Activated CD4-positive, CD25-positive, alpha-beta regulatory T cell treated with anti-CD3 and anti-CD28 coated beads, Interleukin-2, amount 50 U/mL, for 24 hours (primary cell): Measurements from ENCODE around the gene MAPK12.
"Not testable (repeated sequence)": the region's sequence is repeated elsewhere in the genome, so short reads cannot be mapped to it uniquely, and the experiment has no call there.

ENCODE experiments used
- ATAC-seq, 2 donors: fragments of 150-1000 bp; cut with Tn5 transposase; one replicate each; pipeline ENCODE4 v1.10.0; 2021; ENCODE audit warnings: mild to moderate bottlenecking in 1 of 2, moderate library complexity in 1 of 2

MAPK12 gene

DNA sequence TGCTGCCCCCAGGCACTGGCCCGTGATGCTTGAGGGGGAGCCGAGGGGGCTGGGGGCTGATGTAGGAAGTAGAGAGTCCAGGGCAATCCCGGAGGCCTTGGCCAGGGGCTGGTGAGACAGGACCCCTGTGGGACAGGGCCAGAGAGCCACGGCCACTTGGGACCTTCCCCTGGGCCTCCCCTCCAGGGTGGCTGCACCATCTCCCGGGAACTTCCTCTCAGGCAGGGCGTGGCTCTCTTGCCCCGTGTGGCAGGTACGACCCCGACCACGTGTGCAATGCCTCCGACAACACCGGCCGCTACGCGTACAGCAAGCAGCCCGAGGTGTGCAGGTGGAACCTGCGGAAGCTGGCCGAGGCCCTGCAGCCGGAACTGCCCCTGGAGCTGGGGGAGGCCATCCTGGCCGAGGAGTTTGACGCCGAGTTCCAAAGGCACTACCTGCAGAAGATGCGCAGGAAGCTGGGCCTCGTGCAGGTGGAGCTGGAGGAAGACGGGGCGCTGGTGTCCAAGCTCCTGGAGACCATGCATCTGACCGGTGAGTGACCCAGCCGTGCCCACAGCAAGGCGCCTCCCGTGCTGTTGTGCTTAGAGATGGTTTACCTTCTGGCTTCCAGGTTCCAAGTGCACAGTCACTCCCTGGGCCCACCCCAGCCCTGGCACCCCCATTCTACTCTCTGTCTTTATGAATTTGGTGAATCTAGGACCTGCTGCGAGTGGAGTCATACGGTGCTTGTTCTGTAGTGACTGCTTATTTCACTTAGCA is 50.9 kb downstream of the MAPK12 start:
- ATAC-seq: no peak

DNA sequence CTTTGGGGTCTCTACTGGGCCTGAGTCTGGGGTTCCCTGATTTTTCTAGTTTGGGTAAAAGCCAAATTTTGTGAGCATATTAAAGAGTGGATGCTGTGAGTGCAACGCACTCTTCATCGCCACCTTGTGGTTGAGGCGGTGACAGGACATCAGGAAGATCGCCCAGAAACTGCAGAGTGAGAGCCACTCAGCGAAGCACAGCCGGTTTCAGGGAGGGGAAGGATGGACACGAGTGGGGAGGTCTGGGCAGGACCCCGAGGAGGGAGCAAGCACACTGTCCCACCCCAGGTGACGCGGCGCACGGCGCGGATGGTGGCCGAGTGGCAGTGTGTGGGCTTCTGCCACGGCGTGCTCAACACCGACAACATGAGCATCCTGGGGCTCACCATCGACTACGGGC is 51.6 kb downstream of the MAPK12 start:
- peak; percentile 71 to 72 for ATAC-seq

DNA sequence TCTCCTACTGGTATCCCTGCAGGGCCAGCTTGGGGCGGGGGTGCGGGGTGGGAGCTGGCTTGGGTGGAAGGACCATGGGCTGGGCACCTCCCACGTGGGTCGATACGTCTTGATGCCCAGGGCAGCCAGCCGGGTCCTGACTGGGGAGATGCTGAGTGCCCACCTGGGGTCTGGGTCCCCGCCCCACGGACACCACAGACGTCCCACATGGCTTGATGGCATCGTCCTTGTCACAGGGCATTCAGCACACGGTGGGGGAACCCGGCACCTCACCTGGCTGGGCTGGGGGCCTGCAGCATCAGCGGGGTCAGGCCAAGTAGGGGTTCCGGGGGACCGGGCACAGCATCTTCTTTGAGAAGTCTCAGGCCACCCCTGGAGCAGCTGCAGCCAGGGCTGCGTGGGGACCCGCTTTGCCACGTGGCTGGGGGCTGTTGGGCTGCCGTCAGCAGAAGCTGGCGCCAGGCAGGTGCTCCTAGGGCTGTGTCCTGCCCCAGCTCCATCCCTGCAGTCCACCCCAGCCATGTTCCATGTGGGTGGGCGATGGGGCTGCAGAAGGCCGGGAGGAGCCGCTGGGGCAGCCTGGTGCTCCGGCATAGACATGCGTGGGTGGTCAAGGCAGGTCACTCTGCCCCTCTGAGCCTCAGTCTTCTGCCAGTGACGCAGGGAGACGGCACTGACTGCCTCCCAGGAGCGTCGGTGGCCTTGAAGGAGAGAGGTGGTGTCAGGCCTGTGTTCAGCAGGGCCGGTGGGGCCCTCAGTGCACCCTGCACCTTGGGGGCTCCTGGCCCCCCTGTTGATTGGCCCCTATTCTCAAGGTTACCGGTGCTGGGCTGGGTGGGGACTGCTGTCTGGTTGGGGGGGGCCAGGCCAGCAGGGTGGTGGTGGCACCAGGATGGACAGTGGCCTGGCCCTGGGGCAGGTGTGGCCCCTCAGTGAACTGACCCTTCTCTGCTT is 52.3 kb downstream of the MAPK12 start:
- ATAC-seq: peak in 1 of 2 donors; percentile 34

DNA sequence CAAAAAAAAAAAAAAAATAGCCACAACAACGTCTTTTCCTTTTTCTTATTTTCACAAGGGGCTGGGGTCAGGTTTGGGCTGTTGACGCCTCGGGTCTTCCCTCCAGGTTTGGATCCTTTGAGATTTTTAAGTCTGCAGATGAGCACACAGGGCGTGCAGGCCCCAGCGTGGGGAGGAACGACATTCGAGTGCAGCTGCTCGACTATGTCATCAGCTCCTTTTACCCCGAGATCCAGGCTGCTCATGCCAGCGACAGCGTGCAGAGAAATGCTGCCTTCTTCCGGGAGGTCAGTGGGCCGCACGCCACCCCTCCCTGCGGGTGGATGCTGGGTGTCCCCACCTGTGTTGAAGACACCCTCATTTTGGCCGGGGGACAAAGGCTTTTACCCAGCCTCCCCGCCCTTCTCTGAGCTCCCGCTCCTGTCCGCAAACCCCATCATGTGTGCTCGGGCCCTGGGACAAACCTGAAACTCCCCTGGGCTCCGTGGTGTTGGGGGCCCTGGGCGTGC is 53.0 kb downstream of the MAPK12 start:
- ATAC-seq: no peak

DNA sequence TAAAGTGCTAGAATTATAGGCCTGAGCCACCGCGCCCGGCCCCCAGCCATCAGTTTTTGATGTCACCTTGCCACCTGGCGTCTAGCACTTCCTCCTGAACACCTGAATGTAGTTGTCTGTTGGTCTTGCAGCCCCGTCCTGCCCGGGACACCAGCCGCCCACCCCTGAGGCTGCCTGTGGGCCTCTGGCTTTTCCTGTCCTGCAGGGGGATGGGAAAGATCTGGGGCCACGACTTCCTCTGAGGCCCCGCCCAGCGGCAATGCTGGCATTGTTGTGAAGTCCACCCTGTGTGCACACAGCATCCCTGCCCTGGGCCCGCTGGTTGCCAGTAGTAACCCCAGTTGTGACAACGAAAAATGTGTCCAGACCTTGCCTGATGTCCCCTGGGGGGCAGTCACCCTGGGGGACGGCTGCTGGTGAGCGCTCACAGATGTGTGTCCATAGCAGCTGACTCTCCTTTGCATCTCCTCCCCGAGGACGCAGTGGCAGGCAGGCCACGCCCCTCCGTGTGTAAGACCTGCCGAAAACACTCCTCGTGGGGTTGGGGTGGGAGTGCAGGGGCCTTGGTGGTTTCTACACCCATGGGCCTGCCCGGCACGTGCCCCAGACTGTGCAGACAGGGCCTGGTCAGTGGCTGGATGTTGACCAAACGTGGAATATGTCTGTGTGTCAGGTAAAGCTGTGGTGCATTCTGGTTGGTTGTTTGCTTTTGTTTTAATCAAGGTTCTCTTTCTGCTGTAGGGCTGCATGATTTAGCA is 53.9 kb downstream of the MAPK12 start:
- no peak for ATAC-seq

DNA sequence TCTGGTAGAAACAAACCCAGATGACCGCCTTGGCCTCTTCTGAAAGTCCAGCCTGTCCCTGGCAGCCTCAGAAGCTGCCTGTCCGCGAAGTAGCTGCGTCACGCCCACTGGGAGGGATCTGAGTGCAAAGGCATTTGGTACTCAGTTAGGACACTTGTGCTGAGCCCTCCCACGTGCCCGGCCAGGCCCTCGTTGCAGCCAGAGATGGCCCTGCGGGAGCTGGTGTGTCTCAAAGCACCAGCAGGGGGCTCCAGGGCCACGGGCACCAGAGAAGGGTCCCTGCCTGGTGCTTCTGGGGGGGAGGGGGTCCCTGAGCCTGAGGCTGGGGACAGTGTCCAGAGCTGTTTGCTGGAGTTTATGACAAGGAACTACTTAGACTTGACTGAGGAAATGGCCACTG is 54.9 kb downstream of the MAPK12 start:
- no peak for ATAC-seq

DNA sequence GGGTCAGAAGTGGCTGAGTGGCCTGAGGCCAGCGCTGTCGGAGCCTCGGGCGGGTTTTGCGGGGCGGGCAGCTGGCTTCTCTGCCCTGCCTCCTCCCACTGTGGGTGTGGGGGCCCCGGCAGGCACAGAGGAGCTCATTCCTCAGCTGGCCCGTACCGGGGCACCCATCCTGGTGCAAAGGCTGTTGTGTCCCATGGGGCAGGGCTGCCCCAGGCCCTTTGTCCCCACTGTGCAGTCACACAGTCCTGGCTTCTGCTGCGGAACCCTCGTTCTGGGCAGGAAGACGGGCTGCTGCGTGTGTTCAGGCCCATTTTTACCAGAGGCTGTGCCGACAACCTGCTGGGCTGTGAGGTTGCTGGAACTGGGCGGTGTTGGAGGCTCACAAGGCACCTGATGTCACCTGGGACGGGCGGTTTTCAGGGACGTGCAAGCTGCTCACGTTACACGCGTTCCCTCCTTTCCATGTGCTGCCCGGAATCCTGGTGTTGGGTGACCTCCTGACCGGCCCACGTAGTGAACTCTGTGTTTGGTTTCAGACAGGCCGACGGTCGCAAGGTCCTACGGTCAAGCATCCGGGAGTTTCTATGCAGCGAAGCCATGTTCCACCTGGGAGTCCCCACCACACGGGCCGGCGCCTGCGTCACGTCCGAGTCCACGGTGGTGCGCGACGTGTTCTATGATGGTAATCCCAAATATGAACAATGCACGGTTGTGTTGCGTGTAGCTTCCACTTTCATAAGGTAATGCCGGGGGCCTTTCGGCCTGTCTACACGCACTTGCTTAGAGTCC is 55.5 kb downstream of the MAPK12 start:
- ATAC-seq: no peak

DNA sequence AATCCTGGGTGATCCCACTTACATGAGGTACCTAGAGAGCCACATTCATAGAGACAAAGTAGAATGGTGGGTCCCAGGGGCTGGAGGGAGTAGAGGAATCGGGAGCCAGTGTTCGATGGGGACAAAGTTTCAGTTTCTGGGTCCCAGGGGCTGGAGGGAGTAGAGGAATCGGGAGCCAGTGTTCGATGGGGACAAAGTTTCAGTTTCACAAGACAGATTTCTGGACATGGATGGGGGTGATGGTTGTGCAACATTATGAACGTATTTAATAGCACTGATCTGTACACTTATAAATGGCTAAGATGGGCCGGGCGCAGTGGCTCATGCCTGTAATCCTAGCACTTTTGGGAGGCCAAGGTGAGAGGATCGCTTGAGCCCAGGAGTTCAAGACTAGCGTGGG is 56.5 kb downstream of the MAPK12 start:
- ATAC-seq: not testable (repeated sequence)

DNA sequence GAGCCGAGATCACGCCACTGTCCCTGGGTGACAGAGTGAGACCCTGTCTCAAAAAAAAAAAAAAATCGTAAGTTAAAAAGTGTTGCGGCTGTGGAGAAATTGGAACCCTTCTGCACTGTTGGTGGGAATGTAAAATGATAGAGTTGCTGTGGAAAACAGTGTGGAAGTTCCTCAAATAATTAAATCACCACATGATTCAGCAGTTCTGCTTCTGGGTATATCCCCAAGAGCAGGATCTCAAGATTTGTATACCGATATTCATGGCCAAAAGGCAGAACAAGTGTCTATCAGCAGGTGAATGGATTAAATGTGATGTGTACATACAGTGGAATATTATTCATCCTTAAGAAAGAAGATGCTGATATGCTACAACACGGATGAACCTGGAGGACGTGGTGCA is 56.9 kb downstream of the MAPK12 start:
- no peak for ATAC-seq

DNA sequence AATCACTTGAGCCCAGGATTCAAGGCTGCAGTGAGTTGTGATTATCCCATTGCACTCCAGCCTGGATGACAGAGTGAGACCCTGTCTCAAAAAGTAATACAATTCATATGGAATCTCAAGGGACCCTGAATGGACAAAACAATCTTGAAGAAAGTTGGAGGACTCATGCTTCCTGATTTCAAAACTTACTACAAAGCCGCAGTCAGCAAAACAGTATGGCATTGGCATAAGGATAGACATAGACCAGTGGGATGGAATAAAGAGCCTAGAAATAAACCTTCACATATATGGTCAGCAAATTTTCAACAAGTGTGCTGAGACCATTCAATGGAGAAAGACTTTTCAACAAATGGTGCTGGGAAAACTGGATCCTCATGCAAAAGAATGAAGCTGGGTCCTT is 58.2 kb downstream of the MAPK12 start:
- no peak for ATAC-seq
